ENCODE data around the gene FAR1.
"Not testable (repeated sequence)": the region's sequence is repeated elsewhere in the genome, so short reads cannot be mapped to it uniquely, and the experiment has no call there.

FAR1 gene, protein sequence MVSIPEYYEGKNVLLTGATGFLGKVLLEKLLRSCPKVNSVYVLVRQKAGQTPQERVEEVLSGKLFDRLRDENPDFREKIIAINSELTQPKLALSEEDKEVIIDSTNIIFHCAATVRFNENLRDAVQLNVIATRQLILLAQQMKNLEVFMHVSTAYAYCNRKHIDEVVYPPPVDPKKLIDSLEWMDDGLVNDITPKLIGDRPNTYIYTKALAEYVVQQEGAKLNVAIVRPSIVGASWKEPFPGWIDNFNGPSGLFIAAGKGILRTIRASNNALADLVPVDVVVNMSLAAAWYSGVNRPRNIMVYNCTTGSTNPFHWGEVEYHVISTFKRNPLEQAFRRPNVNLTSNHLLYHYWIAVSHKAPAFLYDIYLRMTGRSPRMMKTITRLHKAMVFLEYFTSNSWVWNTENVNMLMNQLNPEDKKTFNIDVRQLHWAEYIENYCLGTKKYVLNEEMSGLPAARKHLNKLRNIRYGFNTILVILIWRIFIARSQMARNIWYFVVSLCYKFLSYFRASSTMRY

DNA sequence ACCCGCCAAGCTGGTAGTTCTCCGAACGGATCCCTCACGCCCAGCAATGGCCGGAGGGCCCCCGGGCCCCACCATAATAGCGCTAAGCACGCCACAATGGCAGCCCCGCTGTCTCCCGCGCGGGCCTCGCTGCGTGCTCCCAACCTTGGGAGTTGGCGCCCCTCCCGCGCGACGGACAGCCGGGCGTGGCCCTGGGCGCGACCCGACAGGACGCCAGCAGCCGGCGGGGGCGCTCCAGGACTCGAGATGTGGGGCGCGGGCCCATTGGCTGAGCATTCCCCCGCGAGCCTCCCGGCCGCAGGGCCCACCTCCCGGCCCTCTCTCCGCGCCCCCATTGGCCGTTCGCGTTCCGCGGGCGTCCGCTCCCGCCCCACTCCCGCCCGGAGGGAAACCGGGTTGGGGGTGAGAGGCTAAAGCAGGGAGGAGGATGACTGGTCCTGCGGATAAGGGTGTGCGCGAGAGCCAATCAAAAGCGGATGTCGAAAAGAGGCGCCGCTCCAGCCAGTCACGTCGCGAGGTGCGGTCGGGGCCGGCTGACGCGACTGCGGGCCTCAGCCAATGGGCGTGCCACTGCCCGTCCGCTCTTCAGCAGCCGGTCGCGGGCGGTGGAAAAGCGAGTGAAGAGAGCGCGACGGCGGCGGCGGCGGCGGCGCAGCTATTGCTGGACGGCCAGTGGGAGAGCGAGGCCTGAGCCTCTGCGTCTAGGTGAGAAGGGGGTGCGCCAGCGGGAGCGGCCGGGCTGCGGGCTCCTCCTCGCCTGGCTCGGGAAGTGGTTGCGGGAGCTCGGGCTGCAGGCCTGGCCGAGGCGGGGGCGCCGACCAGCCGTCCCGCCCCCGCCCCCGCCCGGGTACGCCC, at the start of gene FAR1:
Gene FAR1, plus strand, starts transcription at position 567 of the 855 bp plus-strand sequence. CDS start 26,098 bp downstream, outside the sequence.
- DNase-seq, result peak; percentile 98

DNA sequence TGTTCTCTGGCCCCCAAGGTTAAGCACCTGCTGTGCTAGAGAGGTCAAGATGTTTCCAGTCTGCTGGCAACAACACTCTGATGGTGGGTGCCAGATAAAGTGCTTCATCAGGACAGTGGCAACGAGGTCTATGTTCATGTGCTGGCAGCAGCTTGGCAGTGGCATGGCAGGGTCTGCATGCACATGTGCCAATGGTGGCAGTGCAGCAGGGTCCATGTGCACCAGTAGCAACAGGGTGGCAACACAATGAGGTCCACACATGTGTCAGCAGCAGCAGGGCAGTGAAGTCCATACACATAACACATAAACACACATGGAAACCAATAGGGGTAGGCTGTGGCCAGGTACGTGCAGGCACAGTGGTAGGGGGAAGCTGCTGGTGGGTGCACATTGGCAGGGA, 48.4 kb upstream of the FAR1 start:
- DNase-seq, result no peak

DNA sequence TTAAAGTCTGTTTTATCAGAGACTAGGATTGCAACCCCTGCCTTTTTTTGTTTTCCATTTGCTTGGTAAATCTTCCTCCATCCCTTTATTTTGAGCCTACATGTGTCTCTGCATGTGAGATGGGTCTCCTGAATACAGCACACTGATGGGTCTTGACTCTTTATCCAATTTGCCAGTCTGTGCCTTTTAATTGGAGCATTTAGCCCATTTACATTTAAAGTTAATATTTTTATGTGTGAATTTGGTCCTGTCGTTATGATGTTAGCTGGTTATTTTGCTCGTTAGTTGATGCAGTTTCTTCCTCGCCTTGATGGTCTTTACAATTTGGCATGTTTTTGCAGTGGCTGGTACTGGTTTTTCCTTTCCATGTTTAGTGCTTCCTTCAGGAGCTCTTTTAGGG, 41.6 kb upstream of the FAR1 start:
- not testable (repeated sequence) for DNase-seq

DNA sequence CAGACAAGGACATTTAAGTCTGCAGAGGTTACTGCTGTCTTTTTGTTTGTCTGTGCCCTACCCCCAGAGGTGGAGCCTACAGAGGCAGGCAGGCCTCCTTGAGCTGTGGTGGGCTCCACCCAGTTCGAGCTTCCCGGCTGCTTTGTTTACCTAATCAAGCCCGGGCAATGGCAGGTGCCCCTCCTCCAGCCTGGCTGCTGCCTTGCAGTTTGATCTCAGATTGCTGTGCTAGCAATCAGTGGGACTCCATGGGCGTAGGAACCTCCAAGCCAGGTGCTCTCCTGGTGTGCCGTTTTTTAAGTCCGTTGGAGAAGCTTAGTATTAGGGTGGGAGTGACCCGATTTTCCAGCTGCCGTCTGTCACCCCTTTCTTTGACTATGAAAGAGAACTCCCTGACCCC, 39.8 kb upstream of the FAR1 start:
- DNase-seq, result not testable (repeated sequence)

DNA sequence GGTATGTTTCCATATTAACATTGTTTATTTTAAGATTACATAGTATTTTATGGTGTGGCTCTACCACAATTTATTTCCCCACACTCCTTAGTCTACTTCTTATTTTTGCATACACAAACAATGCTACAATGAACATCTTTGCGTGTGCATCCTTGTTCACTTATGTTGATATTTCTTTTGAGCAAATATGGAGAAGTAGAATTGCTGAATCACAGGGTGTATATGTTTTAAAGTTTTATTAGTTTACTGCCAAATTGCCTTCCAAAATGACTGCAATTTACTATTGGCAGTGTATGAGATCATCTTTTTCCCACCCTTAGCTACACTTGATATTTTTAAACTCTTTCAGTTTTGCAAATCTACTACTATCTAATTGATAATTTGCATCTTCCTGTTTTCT, 38.7 kb upstream of the FAR1 start:
- no peak for DNase-seq

DNA sequence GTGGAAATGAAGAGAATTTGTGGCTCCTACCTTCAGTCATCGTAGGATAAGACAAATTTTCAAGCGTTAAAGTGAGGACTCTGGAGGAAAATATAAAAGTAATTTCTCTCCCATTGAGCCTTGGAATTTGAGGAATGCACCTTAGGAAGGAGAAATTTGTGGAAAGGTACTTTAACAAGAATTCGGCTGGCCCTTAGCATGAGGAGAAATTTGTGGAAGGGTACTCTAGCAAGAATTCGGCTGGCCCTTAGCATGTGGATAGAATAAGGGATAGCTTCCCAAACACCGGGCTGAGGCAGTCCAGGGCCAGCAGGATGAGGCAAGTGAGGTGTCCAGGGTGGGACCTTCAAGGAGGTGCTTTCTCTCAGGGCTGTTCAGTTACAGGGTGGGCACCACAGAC, 33.2 kb upstream of the FAR1 start:
- DNase-seq, result no peak

DNA sequence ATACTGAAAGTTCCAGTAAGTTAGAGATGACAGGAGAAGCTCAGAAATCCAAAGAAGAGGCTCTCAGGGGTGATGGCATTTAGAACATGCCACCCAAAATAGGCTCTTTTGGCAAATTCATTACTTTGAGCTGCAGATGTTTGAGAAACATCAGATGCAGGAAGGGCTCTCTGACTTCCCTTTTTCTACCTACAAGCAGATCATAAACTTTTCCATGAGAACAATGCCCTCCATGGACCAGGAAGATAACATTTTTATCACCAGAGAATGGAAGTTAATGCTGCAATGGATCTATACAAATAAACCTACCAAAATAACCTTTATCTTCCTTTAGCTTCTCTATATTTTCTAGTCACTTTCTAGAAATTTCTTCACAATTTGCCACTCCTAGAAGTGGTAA, 32.7 kb upstream of the FAR1 start:
- DNase-seq, result no peak

DNA sequence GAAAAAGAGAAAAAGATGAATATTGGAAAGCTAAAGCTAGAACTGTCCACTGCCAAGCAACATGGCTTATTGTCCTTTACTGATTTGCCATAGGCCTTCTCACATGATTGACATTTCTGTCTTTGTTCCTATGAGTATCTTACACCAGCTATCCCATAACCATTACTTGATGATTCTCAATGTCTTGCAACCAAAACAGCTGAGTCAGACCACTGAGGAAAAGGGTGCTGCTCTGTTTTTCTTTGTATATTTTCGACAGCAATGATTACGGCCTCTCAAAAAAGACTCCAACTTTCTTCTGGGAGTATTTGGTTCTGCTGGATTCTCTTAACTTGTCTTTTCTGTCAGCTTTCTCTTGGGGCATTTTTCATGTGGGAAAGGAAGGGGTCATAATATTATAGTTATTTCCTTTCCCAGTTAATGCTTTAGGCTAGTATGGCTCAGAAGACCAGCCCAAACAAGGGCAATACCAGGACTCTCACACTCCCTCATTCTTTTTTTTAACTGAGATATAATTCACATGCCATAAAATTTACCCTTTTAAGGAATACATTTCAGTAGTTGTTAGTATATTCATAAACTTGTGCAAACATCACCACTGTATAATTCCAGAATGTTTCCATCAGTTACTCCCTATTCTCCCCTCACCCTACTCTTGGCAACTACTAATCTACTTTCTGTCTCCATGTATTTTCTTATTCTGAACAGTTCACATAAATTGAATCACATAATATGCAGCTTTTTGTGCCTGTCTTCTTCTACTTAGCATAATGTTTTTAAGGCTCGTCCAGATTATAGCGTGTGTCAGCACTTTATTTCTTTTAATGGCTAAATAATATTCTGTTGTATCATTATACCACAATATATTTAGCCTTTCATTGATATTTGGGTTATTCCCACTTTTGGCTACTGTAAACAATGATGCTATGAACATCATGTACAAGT, 31.1 kb upstream of the FAR1 start:
- DNase-seq, result no peak

DNA sequence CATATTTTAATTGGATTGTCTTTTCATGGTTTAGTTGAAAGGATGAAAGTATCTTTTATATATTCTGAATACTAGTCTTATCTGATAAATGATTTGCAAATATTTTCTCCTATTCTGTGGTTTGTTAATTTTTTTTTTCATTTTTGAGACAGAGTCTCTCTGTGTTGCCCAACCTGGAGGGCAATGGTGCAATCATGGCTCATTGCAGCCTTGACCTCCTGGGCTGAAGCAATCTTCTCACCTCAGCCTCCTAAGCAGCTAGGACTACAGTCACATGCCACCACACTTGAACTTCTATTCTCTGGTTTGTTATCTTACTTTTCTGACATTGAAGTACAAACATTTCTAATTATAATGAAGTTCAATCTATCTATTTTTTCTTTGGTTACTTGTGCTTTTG, 30.0 kb upstream of the FAR1 start:
- DNase-seq, result no peak

DNA sequence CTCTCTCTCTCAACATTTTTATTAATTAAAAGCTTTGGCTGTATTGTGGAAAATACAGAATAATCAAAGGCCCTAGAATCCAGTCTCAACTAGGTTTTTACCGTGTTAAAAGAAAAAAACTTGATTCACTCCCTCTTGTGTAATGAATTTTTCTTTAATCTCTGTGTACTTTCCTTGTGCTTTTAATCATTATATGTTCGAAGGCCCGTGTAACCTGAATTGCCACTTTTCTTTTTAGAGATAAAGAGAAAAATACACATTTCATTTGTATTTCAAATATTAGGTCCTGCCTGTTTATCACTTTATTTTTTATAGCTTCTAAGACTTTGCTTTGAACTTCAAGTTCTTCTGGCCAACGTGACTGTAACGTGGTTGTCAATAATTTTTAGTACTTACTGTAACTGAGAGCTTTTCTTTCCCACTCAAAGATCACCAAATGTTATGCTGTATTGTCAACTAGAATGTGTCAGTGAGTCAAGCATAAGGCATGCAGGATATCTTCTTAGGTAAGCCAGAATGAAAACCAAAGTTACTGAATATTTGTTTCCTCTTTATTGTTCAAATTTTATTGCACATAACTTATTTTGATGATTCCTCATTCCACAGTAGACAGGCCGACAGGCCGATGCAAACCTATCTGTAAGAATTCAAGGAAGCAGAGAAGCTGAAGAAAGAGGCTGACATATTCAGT, 23.3 kb upstream of the FAR1 start:
- DNase-seq, result no peak

DNA sequence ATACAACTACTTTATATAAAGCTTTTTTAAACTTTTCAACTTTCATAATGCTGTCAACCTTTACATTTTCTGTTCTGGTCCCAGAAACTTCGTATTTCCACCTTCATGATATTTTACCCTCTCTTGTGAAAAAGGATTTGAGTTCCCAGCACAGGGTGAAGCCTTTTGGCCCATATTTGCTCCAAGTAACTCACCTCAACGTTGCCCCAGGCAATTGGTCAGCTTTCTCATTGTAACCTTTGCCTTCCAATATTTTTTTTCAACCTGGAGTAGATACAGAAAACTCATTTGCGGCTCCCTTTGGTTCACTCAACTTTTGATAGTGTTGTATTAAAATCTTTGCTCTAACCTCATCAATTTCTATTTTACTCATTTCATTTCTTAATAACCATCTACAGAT, 21.1 kb upstream of the FAR1 start:
- no peak for DNase-seq

DNA sequence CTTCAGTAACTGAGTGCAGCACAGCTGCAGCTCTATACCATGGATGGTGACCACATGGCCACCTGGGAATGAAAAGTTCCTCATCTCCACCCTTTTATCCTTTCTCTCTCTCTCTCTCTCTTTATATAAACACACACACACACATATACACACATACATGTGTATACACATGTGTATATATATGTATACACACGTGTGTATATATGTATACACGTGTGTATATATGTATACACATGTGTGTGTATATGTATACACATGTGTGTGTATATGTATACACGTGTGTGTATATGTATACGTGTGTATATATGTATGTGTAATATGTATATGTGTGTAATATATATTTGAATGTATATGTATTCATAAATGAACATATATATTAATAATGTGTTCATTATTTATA, 18.8 kb upstream of the FAR1 start:
- DNase-seq, result no peak

DNA sequence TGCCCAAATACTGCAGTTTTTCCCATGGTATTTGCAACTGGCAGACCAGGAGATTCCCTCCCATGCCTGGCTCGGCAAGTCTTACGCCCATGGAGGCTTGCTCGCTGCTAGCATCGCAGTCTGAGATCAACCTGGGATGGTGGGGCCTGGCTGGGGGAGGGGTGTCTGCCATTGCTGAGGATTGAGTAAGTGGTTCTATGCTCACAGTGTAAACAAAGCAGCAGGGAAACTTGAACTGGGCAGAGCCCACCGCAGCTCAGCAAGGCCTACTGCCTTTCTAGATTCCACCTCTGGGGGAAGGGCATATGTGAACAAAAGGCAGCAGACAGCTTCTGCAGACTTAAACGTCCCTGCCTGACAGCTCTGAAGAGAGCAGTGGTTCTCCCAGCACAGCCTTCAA, 17.0 kb upstream of the FAR1 start:
- DNase-seq, result not testable (repeated sequence)

DNA sequence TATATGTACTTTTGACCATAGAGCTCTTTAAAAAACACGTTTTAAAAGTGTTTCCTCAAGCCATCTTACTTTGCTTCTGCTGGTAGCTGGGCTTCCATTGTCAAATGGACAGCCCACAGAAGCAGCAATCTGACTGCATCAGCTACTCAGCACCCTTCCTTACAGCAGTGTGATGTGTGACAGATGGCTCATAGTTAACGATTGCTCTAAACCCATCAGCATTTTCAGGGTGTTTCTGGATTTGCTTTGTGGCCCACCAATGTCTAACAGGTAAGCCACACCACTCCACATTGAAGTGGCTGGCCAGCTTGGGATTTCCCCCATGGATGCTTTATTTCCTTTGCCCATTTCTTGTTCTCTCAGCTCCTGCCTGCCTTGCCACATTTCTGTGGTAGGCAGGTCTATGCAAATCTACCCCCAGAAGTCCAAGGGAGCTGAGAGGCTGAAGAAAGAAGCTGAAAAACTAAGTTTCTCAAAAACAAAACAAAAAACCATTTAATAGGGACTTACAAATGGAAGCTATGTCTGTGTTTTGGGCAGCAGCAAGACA, 7.3 kb upstream of the FAR1 start:
- DNase-seq, result no peak

DNA sequence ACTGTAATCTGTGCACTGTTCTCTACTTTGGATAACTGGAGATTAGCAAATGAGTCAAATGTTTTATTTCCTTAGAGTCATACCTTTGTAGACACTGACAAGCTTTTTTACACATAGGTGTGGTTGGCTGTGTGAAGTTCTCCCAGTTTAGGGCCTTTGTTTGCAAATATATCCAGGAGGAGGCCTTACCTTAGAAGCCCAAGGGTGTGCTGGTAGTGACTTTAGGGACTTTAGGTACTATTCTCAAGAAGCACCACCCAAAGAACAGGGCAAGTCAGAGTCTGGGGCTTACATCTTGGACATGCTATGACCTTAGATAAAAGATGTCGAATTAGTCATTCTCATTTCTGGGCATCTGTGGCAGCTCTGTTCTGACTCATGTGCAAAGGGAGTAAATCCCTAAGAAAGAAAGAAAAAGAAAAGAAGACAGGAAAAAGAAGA, 4.8 kb upstream of the FAR1 start:
- DNase-seq, result no peak

DNA sequence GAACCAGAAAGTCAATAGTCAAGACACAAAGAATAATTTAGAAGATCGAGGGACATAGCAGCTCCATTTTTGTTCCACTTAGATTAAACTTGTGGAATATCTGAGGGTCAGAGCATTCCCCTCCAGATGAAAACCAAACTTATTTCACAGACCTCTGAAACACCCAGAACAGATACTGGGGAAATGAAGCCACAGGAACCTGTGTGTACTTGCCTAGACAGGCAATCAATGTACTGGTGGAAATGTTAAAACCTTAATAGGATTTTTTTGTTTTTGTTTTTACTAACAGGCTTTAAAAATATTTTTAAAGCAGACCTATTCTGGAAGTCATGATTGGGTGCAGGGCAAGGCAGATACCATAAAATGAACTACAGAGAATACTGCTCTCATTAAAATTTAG, 4.1 kb upstream of the FAR1 start:
- no peak for DNase-seq

DNA sequence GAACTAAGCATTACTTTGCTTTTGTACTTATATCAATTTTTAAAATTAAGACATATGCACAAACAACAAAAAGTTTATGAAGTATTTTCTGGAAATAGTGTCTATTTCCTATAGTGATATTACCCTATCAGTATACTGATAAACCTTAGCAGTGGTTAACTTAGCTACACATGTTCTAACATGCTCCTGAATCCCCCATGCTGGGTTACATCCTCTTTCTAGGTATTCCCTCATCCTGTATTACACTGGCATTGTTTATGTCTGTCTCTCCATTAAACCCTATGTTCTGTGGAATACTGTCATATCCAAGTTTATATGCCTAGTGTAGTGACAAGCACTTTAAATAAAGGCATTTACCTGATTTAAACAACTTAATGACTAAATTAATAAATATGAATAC, 1.8 kb upstream of the FAR1 start:
- no peak for DNase-seq

DNA sequence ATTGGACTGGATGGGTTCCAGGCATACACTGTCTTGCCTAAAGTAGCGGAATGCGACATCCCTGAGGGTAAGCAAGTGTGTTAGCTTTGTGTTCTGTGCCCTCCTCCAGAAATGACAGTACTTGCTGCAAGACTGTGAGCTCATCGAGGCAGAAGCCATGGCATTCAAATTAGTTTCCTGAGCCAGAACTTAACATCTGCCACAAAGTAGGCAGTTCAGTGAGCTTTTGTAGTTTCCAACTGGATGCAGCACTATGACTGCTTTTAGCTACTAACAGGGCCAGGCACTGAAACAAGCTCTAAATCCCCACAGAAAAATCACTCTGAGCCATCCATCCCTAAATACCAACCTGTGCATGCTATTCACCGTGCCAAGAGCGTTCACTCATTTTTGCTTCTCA, 1.2 kb upstream of the FAR1 start:
- no peak for DNase-seq

DNA sequence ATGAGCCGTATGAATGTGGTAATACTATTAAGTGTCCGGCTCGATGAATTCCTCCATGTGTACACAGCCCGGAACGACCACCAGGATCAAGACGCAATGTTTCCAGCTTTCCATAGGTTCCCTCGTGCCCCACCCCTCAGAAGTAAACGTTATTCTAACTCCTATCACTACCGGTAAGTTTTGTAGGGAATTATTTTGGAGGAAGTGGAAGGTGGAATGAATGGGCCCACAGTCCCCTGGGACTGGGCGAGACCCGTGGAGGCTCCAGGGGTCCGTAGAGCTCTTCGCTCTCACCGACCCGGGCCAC, 720 bp upstream of the FAR1 start:
- DNase-seq, result no peak

DNA sequence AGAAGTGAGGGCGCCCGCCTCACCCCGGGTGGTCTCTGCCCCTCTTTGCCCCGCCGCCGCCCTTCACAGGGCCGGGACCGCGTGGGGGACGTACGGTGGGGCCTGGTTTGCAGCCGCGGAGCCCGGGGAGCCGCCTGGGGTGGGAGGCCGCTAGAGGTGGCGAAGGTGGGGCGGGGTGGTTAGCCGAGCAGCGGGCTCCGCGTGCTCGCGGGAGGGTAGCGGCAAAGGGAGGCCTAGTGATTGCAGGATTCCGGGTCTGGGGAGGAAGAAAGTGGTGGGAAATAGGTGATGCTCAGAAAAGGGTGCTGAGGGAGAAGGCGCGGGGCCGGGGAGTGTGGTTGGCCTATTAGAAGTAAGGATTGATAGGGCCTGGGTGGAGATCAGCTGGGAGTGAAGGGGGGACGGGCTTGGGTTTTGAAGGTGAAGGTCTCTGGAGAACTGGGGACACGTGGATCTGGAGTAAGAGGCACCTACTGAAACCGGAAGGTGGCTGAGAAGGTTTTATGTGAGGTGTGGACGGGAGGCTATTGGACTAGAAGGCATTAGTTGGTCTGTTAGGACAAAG, 571 bp downstream of the FAR1 start:
- peak; percentile 61 for DNase-seq

Measured in activated naive CD4-positive, alpha-beta T cell treated with anti-CD3 and anti-CD28 coated beads, Interleukin-2, amount 50 U/mL, for 16 hours (primary cell).